ENCODE measurements around the gene OGA. TPM values are rescaled to one million over a fixed set of nuclear protein-coding genes. Genes with fewer than 3 reads are reported as not detected.

Gene OGA
- total RNA-seq, 2 donors from 2014 or later: 41.6 to 50.9 TPM

DNA sequence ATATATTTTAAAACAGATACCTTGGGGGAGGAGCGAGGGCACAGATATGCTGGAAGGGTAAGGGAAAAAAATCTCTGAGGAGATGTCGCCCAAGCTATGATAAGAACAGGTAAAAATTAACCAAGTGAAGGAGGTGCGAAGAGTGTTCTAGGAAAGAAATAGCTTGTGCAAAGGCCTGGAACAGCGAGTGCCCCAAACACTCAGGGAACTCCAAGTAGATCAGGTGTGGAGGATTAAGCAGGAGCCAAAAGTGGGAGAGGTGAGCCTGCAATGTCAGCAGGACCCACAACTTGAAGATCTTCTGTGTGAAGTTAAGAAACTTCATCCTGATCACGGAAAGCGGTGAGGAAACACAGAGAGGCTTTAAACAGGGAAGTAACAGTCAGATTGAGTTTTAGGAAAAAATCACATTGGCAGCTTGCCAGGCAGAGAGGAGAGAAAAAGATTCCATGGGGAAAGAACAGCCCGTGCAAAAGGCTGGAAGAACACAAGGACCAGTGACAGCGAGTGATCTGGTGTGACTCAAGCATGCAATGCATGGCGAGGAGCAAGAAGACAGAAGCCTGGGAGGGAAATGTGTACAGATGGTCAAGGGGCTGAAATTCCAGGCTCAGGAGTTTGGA is 73.1 kb downstream of the OGA start:
- DNase-seq (ENCODE audit: low spot score): no peak
- H3K9me3 ChIP-seq: no peaks in the 10 kb centered on the region
- no peaks in the 10 kb centered on the region for H3K36me3 ChIP-seq
- H3K4me3 ChIP-seq: no peak overlapping the region
- H3K4me1 ChIP-seq: no peaks in the 10 kb centered on the region
- H3K27ac ChIP-seq: no peak overlapping the region
- TF ChIP-seq, protein P1, sequence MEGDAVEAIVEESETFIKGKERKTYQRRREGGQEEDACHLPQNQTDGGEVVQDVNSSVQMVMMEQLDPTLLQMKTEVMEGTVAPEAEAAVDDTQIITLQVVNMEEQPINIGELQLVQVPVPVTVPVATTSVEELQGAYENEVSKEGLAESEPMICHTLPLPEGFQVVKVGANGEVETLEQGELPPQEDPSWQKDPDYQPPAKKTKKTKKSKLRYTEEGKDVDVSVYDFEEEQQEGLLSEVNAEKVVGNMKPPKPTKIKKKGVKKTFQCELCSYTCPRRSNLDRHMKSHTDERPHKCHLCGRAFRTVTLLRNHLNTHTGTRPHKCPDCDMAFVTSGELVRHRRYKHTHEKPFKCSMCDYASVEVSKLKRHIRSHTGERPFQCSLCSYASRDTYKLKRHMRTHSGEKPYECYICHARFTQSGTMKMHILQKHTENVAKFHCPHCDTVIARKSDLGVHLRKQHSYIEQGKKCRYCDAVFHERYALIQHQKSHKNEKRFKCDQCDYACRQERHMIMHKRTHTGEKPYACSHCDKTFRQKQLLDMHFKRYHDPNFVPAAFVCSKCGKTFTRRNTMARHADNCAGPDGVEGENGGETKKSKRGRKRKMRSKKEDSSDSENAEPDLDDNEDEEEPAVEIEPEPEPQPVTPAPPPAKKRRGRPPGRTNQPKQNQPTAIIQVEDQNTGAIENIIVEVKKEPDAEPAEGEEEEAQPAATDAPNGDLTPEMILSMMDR (IDR thresholded peaks at IDR 0.05): no peak
- H3K27me3 ChIP-seq: no peaks in the 10 kb centered on the region

DNA sequence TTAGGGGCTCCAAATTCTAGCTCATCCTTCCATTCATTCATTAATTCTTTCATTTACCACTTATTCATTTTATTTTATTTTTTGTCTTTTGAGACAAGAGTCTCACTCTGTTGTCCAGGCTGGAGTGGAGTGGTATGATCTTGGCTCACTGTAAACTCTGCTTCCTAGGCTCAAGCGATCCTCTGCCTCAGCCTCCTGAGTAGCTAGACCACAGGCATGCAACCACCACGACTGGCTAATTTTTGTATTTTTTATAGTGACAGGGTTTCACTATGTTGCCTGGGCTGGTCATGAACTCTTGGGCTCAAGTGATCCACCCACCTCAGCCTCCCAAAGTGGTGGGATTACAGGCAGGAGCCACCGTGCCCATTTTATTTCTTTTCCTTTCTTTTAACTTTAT is 74.0 kb downstream of the OGA start:
- H3K4me3 ChIP-seq: no peak overlapping the region
- no peak for DNase-seq (ENCODE audit: low spot score)
- TF ChIP-seq, protein P1 (IDR thresholded peaks at IDR 0.05): no peak
- no peaks in the 10 kb centered on the region for H3K27me3 ChIP-seq
- no peaks in the 10 kb centered on the region for H3K9me3 ChIP-seq
- H3K27ac ChIP-seq: no peak overlapping the region
- no peaks in the 10 kb centered on the region for H3K36me3 ChIP-seq
- H3K4me1 ChIP-seq: no peaks in the 10 kb centered on the region

DNA sequence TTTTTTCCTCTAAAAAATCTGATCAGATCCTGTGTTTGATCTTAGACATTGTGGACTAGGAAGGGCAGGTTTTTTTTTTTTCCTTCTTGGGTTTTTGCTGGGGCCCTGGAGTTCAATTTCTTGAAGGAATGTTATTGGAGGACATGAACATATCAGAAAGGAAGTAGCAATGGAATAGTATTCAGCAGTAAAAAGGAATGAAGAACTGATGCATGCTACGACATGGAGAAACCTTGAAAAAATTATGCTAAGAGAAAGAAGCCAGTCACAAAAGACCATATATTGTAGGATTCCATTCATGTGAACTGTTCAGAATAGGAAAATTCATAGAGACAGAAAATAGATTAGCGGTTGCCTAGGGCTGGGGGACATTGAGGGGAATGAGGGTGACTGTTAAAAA is 76.3 kb downstream of the OGA start:
- TF ChIP-seq, protein P1 (IDR thresholded peaks at IDR 0.05): no peak
- no peak overlapping the region for H3K27ac ChIP-seq
- no peaks in the 10 kb centered on the region for H3K9me3 ChIP-seq
- H3K36me3 ChIP-seq: no peaks in the 10 kb centered on the region
- H3K4me3 ChIP-seq: no peak overlapping the region
- H3K4me1 ChIP-seq: no peaks in the 10 kb centered on the region
- H3K27me3 ChIP-seq: no peaks in the 10 kb centered on the region
- no peak for DNase-seq (ENCODE audit: low spot score)

DNA sequence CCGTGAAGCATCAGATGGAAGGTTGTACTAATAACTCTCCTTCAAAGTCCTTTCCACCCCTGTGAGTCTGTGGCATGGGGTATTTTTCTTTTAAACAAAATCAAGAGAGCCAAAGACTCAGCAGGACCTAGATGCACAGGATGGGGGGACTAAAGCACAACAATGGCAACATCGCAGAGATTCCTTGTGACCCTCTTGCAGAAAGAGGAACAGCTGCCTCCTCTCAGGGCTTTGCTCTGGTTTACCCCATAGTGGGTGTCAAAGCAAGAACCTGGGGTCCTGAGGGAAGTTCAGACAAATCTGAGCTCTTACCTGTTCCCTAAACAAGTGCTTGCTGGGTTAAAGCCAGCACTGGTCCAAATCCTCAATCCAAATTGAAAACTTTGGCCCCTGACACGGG is 81.6 kb downstream of the OGA start:
- TF ChIP-seq, protein P1 (IDR thresholded peaks at IDR 0.05): no peak
- no peaks in the 10 kb centered on the region for H3K4me1 ChIP-seq
- H3K27me3 ChIP-seq: no peaks in the 10 kb centered on the region
- no peak for DNase-seq (ENCODE audit: low spot score)
- no peak overlapping the region for H3K4me3 ChIP-seq
- H3K9me3 ChIP-seq: no peaks in the 10 kb centered on the region
- H3K27ac ChIP-seq: no peak overlapping the region
- H3K36me3 ChIP-seq: no peaks in the 10 kb centered on the region

Other genes with a start within 250 kb of the OGA start
- gene POLL, start 230.2 kb downstream of the OGA start, total RNA-seq: 10 to 100 TPM; 13.0 to 25.5 TPM
- 10 to 100 TPM; 32.0 to 40.3 TPM for gene DPCD, start 230.1 kb downstream of the OGA start, total RNA-seq
- gene FBXW4, start 123.3 kb downstream of the OGA start, total RNA-seq: 10 to 100 TPM; 75.2 to 95.1 TPM
- not detected for gene FGF8, start 42.3 kb downstream of the OGA start, total RNA-seq
- gene NPM3, start 35.0 kb downstream of the OGA start, total RNA-seq: 10 to 100 TPM in 1 of 2 donors, 1 to 10 TPM in 1; 6.2 to 14.7 TPM
- gene KCNIP2, start 25.4 kb upstream of the OGA start, total RNA-seq: 100 to 1,000 TPM; 192 to 653 TPM
- gene ARMH3, start 237.7 kb upstream of the OGA start, total RNA-seq: 10 to 100 TPM; 25.4 to 28.5 TPM
- 10 to 100 TPM; 11.2 to 15.6 TPM for gene HPS6, start 246.9 kb upstream of the OGA start, total RNA-seq

All from right atrium auricular region (tissue), 2 donors.